Measurements from ENCODE around the gene PDCD2. TPM values are rescaled to one million over a fixed set of nuclear protein-coding genes. Genes with fewer than 3 reads are reported as not detected.
A peak's percentile ranks its signal among the peaks of the same experiment; 100 is the strongest.

PDCD2 gene
- total RNA-seq, 1 donor from 2014 or later: 96.4 TPM

DNA sequence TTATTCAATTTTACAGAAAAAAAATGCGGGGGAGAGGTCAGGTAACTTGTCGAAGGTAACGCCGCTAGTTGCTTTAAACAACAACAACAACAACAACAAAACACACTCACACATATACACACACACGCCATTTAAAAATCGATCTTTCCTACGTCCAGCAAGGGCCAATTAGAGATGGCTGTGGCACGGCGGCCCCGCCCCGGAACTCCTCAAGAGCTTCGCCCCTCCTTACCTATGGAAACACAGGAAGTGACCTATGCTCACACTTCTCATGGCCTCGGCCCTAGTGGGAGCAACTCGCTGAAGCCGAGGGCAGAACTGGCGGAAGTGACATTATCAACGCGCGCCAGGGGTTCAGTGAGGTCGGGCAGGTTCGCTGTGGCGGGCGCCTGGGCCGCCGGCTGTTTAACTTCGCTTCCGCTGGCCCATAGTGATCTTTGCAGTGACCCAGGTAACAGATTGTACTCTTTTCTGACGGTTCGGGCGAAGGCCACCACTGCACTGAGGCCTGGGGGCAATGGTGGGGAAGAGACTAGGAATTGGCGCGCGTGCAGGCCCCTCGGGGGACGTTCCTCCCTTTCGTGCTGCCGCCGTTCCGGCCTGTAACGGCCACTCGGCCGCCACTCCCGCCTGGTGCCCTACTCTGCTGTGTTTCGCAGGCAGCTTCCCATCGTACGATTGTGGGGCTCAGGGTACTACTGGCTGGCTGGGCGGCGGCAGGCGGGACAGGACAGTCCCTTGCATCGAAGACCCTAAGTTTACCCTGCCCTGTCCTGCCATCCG lies 30.2 kb downstream of the PDCD2 start, which contains the start of gene TBP:
Gene TBP (plus strand): TSS at position 357 of the 783 bp plus-strand sequence. CDS start 2,661 bp downstream, outside the sequence.
- Histone ChIP-seq H3K27ac (peak within 1 kb of the TSS; percentile 42), H3K4me3 (peak within 1 kb of the TSS; percentile 95), H3K36me3 (no peaks in the 10 kb centered on the region), H2AFZ (replicated peaks) (peak within 1 kb of the TSS; percentile 94), H3K9me3 (ENCODE audit: low read depth) (no peaks in the 10 kb centered on the region), H3K4me1 (peaks cover 23% of the 10 kb centered on the region), H4K20me1 (ENCODE audit: low read depth) (peaks cover 48% of the 10 kb centered on the region), H3K79me2 (ENCODE audit: low read depth) (peaks cover 80% of the 10 kb centered on the region), H3K4me2 (peak within 1 kb of the TSS; percentile 99), H3K27me3 (no peaks in the 10 kb centered on the region), H3K9ac (peak within 1 kb of the TSS; percentile 92), H3F3A (ENCODE audit: low read depth) (peaks cover 13% of the 10 kb centered on the region)
- TF ChIP-seq, protein P1, sequence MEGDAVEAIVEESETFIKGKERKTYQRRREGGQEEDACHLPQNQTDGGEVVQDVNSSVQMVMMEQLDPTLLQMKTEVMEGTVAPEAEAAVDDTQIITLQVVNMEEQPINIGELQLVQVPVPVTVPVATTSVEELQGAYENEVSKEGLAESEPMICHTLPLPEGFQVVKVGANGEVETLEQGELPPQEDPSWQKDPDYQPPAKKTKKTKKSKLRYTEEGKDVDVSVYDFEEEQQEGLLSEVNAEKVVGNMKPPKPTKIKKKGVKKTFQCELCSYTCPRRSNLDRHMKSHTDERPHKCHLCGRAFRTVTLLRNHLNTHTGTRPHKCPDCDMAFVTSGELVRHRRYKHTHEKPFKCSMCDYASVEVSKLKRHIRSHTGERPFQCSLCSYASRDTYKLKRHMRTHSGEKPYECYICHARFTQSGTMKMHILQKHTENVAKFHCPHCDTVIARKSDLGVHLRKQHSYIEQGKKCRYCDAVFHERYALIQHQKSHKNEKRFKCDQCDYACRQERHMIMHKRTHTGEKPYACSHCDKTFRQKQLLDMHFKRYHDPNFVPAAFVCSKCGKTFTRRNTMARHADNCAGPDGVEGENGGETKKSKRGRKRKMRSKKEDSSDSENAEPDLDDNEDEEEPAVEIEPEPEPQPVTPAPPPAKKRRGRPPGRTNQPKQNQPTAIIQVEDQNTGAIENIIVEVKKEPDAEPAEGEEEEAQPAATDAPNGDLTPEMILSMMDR (IDR thresholded peaks at IDR 0.05): no peak
- TF ChIP-seq EZH2phosphoT487 (IDR thresholded peaks at IDR 0.05) (no peak), EZH2 (IDR thresholded peaks at IDR 0.05) (no peak)
- Mint-ChIP-seq H3K9me3 (no peaks in the 10 kb centered on the region), H3K27ac (no peak within 1 kb of the TSS), H3K36me3 (peaks cover 2% of the 10 kb centered on the region), H3K4me3 (no peak within 1 kb of the TSS), H3K4me1 (peaks cover 15% of the 10 kb centered on the region), H3K27me3 (ENCODE audit: insufficient read depth, low read depth) (no peaks in the 10 kb centered on the region)
- peak; percentile 99 for DNase-seq (ENCODE audit: low spot score)

DNA sequence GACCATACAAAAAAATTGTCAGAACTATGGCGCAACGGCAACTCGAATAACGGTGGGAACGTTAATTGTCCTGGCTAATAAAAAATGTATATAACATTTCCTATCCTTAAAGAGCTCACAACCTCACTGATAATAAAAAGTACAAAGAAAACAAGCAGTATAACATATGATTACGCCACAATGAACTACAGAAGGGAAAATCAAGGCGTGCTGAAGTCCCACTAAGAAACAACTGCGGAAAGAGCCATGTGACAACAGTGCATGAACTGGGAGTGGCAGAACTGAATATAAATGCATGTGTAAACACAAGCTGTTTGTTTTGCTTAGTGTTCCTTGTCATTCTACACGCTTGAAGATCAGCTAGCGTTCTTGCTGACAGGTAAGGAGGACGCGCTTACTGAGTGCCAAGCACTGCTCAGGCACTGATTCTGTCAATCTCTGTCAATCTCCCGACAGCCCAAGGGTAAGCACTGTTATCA lies 30.9 kb downstream of the PDCD2 start:
- H3K36me3 Mint-ChIP-seq: peaks cover 2% of the 10 kb centered on the region
- no peak for DNase-seq (ENCODE audit: low spot score)
- peaks cover 15% of the 10 kb centered on the region for H3K4me1 Mint-ChIP-seq

DNA sequence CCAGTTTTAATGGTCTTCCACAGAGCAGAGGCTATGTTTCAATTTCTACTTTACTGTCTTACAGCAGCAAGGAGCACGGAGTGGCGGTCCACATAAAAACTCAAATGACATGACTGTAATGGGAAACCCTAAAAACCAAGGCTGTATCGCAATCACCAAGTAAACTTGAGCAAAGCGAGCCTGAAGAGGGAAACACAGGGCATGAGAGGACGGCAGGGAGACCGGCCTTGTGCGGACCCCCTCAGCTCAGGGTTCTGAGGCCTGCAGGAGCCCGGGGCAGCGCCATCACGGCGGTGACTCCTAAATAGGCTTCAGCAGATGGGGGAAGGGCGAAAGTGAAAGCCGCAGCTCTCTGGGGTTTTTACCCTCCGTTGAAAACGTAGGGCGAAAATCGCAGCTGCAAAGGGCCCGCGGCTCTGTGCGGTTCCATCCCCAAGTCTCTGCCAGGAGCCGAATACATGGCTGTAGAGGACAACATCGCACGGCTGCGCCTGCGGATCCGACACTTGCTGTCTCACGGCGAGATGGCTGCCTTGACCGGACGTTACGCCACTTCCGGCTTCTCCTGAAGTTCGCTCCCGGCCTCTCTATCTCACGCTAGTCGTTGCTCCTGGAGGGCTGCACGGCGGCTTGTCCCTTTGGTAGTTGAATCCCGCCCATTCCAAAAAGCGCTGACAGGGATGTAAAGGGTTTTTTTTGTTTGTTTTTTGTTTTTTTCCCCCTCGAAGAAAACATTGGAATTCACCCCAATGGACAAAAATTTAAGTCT lies 31.5 kb downstream of the PDCD2 start, which contains the start of gene PSMB1:
Gene PSMB1 (minus strand): TSS at position 543 of the 769 bp plus-strand sequence. CDS start 65 bp downstream, at position 478.
- Histone ChIP-seq H3K27ac (peak within 1 kb of the TSS; percentile 98), H3K36me3 (peaks cover 10% of the 10 kb centered on the region), H4K20me1 (ENCODE audit: low read depth) (peaks cover 60% of the 10 kb centered on the region), H3F3A (ENCODE audit: low read depth) (peaks cover 13% of the 10 kb centered on the region), H3K9ac (peak within 1 kb of the TSS; percentile 96), H3K4me3 (peak within 1 kb of the TSS; percentile 95), H3K27me3 (no peaks in the 10 kb centered on the region), H3K9me3 (ENCODE audit: low read depth) (no peaks in the 10 kb centered on the region), H3K79me2 (ENCODE audit: low read depth) (peaks cover 87% of the 10 kb centered on the region), H2AFZ (replicated peaks) (peak within 1 kb of the TSS; percentile 94), H3K4me1 (peaks cover 23% of the 10 kb centered on the region), H3K4me2 (peak within 1 kb of the TSS; percentile 93)
- H3K27me3 Mint-ChIP-seq (ENCODE audit: insufficient read depth, low read depth): no peaks in the 10 kb centered on the region
- H3K9me3 Mint-ChIP-seq: no peaks in the 10 kb centered on the region
- no peak within 1 kb of the TSS for H3K4me3 Mint-ChIP-seq
- no peaks in the 10 kb centered on the region for H3K36me3 Mint-ChIP-seq
- TF ChIP-seq EZH2phosphoT487 (IDR thresholded peaks at IDR 0.05) (no peak), EZH2 (IDR thresholded peaks at IDR 0.05) (no peak)
- TF ChIP-seq, protein P1 (IDR thresholded peaks at IDR 0.05): no peak
- H3K4me1 Mint-ChIP-seq: peaks cover 15% of the 10 kb centered on the region
- DNase-seq (ENCODE audit: low spot score): peak; percentile 97
- no peak within 1 kb of the TSS for H3K27ac Mint-ChIP-seq

More for the DNA sequence above, 30.9 kb downstream of the PDCD2 start:
- Histone ChIP-seq H3K4me1 (peaks cover 23% of the 10 kb centered on the region), H3K4me2 (peak overlapping the region; percentile 93), H3K36me3 (peaks cover 4% of the 10 kb centered on the region), H2AFZ (replicated peaks) (peak overlapping the region; percentile 94), H3F3A (ENCODE audit: low read depth) (peaks cover 13% of the 10 kb centered on the region), H3K27me3 (no peaks in the 10 kb centered on the region), H3K4me3 (peak overlapping the region; percentile 95), H3K9me3 (ENCODE audit: low read depth) (no peaks in the 10 kb centered on the region), H3K27ac (no peak overlapping the region), H3K79me2 (ENCODE audit: low read depth) (peaks cover 86% of the 10 kb centered on the region), H3K9ac (no peak overlapping the region), H4K20me1 (ENCODE audit: low read depth) (peaks cover 55% of the 10 kb centered on the region)
- no peak overlapping the region for H3K4me3 Mint-ChIP-seq
- TF ChIP-seq EZH2 (IDR thresholded peaks at IDR 0.05) (no peak), EZH2phosphoT487 (IDR thresholded peaks at IDR 0.05) (no peak)
- TF ChIP-seq, protein P1 (IDR thresholded peaks at IDR 0.05): no peak
- H3K27ac Mint-ChIP-seq: no peak overlapping the region
- no peaks in the 10 kb centered on the region for H3K9me3 Mint-ChIP-seq
- no peaks in the 10 kb centered on the region for H3K27me3 Mint-ChIP-seq (ENCODE audit: insufficient read depth, low read depth)

Data from neural progenitor cell (in vitro differentiated cells).